Kidney (tissue), 14 donors: Measurements from ENCODE around the gene ARHGEF12. TPM values are rescaled to one million over a fixed set of nuclear protein-coding genes. Genes with fewer than 3 reads are reported as not detected.

Experiments used
- DNase-seq, 5 donors: peaks; one replicate each; pipeline ENCODE4 v3.0.0-alpha.2; 2013 to 2020
- FAIRE-seq: peaks from 2 replicates; lab custom pipeline; 2012; peaks lifted over from hg19 to GRCh38; lab: Jason Lieb, UNC
- H3K27ac ChIP-seq, 2 donors: one replicate each; pipeline ENCODE4 v1.7.0; 2013; ENCODE audit warnings: low read depth in 2 of 2, low read length in 2 of 2, inconsistent platforms in 1 of 2
- H3K27me3 ChIP-seq: one replicate; pipeline ENCODE4 v1.7.1; 2013; ENCODE audit warnings: low read length, inconsistent platforms; ENCODE audit not compliant: control insufficient read depth, insufficient read depth
- H3K36me3 ChIP-seq, 3 donors: one replicate each; pipeline versions ENCODE4 v1.7.0 to v1.7.1; 2013; ENCODE audit warnings: low read length in 3 of 3, control low read depth in 1 of 3, inconsistent platforms in 1 of 3; ENCODE audit not compliant: insufficient read depth in 3 of 3, control insufficient read depth in 2 of 3
- H3K4me1 ChIP-seq, 3 donors: one replicate each; pipeline versions ENCODE4 v1.7.0 to v1.7.1; 2013; ENCODE audit warnings: low read length in 3 of 3, inconsistent platforms in 1 of 3, low read depth in 1 of 3; ENCODE audit not compliant: control insufficient read depth in 2 of 3, insufficient read depth in 2 of 3
- H3K4me3 ChIP-seq, 3 donors: one replicate each; pipeline versions ENCODE4 v1.7.0 to v1.8.1; 2013; ENCODE audit warnings: low read length in 3 of 3, control low read depth in 1 of 3, inconsistent platforms in 1 of 3
- H3K9ac ChIP-seq, 3 donors: one replicate each; pipeline versions ENCODE4 v1.7.0 to v1.7.1; 2013; ENCODE audit warnings: low read length in 3 of 3, control low read depth in 1 of 3, inconsistent platforms in 1 of 3
- H3K9me3 ChIP-seq, 3 donors: one replicate each; pipeline versions ENCODE4 v1.7.0 to v1.7.1; 2013; ENCODE audit warnings: low read length in 3 of 3, control low read depth in 1 of 3, inconsistent platforms in 1 of 3; ENCODE audit not compliant: control insufficient read depth in 2 of 3, insufficient read depth in 1 of 3
- intact Hi-C: fragments of 100-400 bp; cut with DNase I; formaldehyde crosslinking; loops from one replicate; pipeline ENCODE4 v1.11.1; 2022
- polyA plus RNA-seq: library from polyadenylated mRNA; stranded (reverse); fragments of 350-450 nt; fragmentation: Illumina TruSeq; extraction: RNeasy Lipid Tissue Mini Kit (QIAGEN cat#74804); gene quantifications from one replicate; pipeline ENCODE4 v1.2.3, GENCODE V29; 2014; ENCODE audit warnings: low read depth, low replicate concordance; ENCODE audit not compliant: insufficient read depth
- total RNA-seq: library from RNA; stranded (reverse); fragmentation: NEBNext Ultra II Directional; extraction: Animal tissue kit (Norgen Biotek cat#: 25700); gene quantifications from one replicate; pipeline ENCODE4 v1.2.1, GENCODE V29; 2021
- TF ChIP-seq, protein P1 (sequence below): IDR thresholded peaks from 3 replicates; pipeline ENCODE4 v1.5.1; 2012; ENCODE audit warnings: mild to moderate bottlenecking, moderate library complexity, borderline replicate concordance; ENCODE audit not compliant: insufficient read depth; ENCODE audit errors: extremely low read depth
- donor health status: control.
- donor health status: control.
- donor health status: control.
- donor health status: control.
- donor health status: control.
- donor health status: DM: yes; HTN: yes; CAD: no.
- donor health status: Normal renal cell carcinoma (clear cell type).

The ARHGEF12 gene
- total and polyA plus RNA-seq, 2 donors from 2014 or later, result 21.1 to 161 TPM

DNA sequence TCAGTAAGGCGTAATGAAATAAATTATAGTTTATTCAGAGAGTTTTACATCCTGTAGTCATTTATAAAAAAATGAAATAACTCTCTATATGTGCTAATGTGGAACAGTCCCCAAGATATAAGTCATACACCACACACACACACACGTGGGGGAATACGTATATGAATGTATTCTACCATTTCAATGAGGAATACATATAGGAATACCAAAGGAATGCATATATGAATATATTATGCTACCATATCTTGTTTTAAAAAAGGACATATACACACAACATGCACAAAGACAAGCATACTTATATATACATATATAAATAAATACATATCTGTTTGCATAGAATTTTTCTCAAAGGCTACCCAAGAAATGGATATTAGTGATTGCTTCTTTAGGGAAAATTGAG, 135.8 kb downstream of the ARHGEF12 start:
- Histone ChIP-seq H3K27me3 (no peaks in the 10 kb centered on the region), H3K9me3 (no peaks in the 10 kb centered on the region), H3K4me1 (no peaks in the 10 kb centered on the region), H3K36me3 (peaks cover 5 to 57% (median 50%) of the 10 kb centered on the region in 3 donors), H3K27ac (no peak overlapping the region), H3K4me3 (no peak overlapping the region), H3K9ac (no peak overlapping the region)
- intact Hi-C loops, result no loop called here
- DNase-seq (no peak), FAIRE-seq (no peak)
- TF ChIP-seq, protein P1, sequence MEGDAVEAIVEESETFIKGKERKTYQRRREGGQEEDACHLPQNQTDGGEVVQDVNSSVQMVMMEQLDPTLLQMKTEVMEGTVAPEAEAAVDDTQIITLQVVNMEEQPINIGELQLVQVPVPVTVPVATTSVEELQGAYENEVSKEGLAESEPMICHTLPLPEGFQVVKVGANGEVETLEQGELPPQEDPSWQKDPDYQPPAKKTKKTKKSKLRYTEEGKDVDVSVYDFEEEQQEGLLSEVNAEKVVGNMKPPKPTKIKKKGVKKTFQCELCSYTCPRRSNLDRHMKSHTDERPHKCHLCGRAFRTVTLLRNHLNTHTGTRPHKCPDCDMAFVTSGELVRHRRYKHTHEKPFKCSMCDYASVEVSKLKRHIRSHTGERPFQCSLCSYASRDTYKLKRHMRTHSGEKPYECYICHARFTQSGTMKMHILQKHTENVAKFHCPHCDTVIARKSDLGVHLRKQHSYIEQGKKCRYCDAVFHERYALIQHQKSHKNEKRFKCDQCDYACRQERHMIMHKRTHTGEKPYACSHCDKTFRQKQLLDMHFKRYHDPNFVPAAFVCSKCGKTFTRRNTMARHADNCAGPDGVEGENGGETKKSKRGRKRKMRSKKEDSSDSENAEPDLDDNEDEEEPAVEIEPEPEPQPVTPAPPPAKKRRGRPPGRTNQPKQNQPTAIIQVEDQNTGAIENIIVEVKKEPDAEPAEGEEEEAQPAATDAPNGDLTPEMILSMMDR, result no peak

DNA sequence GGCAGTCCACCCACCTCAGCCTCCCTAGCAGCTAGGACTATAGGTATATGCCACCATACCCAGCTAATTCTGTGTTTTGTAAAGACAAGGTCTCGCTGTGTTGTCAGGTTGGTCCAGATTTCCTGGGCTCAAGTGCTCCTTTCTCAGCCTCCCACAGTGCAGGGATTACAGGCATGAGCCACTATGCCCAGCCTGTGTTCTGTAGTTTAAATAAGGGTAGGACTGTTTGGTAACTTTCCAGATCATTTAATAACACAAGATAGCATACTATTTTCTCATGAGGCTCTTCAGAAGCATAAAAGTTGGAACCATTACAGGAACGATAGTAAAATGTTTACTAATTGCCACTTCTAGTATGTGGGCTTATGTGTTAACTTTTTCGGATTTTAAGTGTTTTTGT, 137.3 kb downstream of the ARHGEF12 start:
- Histone ChIP-seq H3K27ac (no peak overlapping the region), H3K9ac (no peak overlapping the region), H3K27me3 (no peaks in the 10 kb centered on the region), H3K4me3 (no peak overlapping the region), H3K36me3 (peaks cover 3 to 58% (median 44%) of the 10 kb centered on the region in 3 donors), H3K9me3 (no peaks in the 10 kb centered on the region), H3K4me1 (no peaks in the 10 kb centered on the region)
- FAIRE-seq, result no peak
- intact Hi-C loops, result no loop called here
- no peak for DNase-seq
- TF ChIP-seq, protein P1, result no peak

DNA sequence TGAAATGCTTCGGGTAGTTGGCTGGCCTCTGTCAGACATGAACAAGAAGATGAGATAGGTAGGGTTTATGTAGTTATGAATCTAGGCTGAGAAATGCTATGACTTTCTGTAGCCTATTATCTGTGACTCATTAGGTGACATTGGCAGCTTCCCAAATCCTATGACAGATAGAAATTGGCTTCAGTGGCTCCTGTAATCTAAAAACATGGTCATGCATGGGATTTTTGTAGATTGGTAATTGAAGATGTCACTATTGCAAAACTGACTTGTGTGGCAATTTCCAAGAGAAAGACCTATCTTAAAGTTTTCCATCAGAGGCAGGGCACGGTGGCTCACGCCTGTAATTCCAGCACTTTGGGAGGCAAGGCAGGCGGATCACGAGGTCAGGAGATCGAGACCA, 145.9 kb downstream of the ARHGEF12 start:
- peaks cover 8 to 66% (median 42%) of the 10 kb centered on the region in 3 donors for H3K36me3 ChIP-seq

More for the DNA sequence above, 145.9 kb downstream of the ARHGEF12 start:
- no peak for DNase-seq
- Histone ChIP-seq H3K9me3 (no peaks in the 10 kb centered on the region), H3K4me3 (no peak overlapping the region), H3K27me3 (no peaks in the 10 kb centered on the region), H3K27ac (no peak overlapping the region), H3K4me1 (no peaks in the 10 kb centered on the region), H3K9ac (no peak overlapping the region)
- no peak for FAIRE-seq
- intact Hi-C loops, result no loop called here
- TF ChIP-seq, protein P1, result no peak
